Testis (tissue), 2 donors: ENCODE data around the gene ZSCAN2.

ENCODE experiments used
- POLR2A ChIP-seq: fragments of 450-650 bp; IDR thresholded peaks from one replicate; pipeline ENCODE4 v1.6.1; 2017; ENCODE audit warnings: antibody characterized with exemption, mild to moderate bottlenecking, moderate library complexity
- TF ChIP-seq, protein P1 (sequence below), 3 experiments: fragments of 450-650 bp in 2 of 3; fragments of 200-600 bp in 1 of 3; sonication (generic) in 1 of 3; IDR thresholded peaks; one replicate each; pipeline ENCODE4 v1.5.1; 2016 to 2019; ENCODE audit warnings: antibody characterized with exemption in 3 of 3, mild to moderate bottlenecking in 2 of 3, moderate library complexity in 1 of 3

DNA sequence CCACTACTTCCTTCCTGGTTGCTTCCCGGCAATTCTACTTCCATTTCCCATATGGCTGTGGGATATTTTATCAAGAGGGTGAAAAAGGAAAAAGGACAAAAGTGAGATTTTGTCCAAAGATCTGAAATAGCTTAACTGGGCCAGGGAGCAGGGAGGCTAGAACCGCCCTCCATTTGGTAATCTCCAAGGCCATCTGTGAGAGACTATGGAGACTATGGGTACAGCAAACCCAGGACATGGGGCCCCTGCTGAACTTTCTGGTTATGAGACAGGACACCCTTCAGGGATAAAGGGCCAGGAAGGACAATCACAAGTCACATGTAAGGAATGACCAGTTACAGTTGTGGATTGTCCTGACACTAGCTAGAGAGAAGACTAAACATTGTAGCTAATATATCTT is 24.3 kb downstream of the ZSCAN2 start:
- TF ChIP-seq, protein P1, sequence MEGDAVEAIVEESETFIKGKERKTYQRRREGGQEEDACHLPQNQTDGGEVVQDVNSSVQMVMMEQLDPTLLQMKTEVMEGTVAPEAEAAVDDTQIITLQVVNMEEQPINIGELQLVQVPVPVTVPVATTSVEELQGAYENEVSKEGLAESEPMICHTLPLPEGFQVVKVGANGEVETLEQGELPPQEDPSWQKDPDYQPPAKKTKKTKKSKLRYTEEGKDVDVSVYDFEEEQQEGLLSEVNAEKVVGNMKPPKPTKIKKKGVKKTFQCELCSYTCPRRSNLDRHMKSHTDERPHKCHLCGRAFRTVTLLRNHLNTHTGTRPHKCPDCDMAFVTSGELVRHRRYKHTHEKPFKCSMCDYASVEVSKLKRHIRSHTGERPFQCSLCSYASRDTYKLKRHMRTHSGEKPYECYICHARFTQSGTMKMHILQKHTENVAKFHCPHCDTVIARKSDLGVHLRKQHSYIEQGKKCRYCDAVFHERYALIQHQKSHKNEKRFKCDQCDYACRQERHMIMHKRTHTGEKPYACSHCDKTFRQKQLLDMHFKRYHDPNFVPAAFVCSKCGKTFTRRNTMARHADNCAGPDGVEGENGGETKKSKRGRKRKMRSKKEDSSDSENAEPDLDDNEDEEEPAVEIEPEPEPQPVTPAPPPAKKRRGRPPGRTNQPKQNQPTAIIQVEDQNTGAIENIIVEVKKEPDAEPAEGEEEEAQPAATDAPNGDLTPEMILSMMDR (IDR thresholded peaks at IDR 0.05), result no peak
- TF ChIP-seq POLR2A, result no peak
